WTC11 (cell line): Measurements from ENCODE around the gene SLC9A4. TPM values are rescaled to one million over a fixed set of nuclear protein-coding genes. Genes with fewer than 3 reads are reported as not detected.

Experiments
- ARID4B ChIP-seq: sonication (generic); formaldehyde crosslinking; IDR thresholded peaks from 2 replicates; pipeline ENCODE4 v1.8.0; 2023; ENCODE audit warnings: missing genetic modification reagents, mild to moderate bottlenecking, borderline replicate concordance
- microRNA-seq: library from miRNA; unstranded; fragments of <30 nt; microRNA quantifications from one replicate; pipeline ENCODE4 v1.2.0, GENCODE V29; 2022; ENCODE audit warnings: borderline number of aligned reads
- total RNA-seq: library from RNA; stranded (reverse); gene quantifications from 3 replicates; pipeline ENCODE4 v1.2.3, GENCODE V29; 2021

SLC9A4 gene
- total RNA-seq, 1 experiment from 2014 or later: 0.11 TPM

DNA sequence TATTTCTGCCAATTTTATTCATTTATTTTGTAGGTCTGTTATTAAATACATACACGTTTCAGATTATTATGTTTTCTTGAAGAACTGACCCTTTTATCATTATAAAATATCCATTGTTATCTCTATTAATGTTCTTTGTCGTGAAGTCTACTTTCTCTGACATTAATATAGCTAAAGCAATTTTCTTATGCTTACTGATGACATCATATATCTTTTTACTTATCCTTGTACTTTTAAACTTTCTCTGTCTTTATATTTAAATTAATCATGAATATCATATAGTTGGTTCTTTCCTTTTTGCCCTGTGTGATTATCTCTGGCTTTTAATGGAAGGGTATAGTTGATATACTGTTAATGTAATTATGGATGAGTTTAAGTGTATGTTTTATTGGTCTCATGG, 109.8 kb downstream of the SLC9A4 start (continued):
- TF ChIP-seq ARID4B (CRISPR knock-in tag): no peak

Small RNA genes within 50 kb of the gene (microRNA-seq; reads per million reads assigned to microRNA genes)
- gene MIR4772: not detected

Other genes with a start within 250 kb of the SLC9A4 start
- gene IL1RL1, start 161.7 kb upstream of the SLC9A4 start, total RNA-seq: 0.05 TPM in 1 of 3 replicates, not detected in the others
- 0.25 to 0.46 TPM in 2 of 3 replicates, not detected in the other for gene IL18R1, start 117.4 kb upstream of the SLC9A4 start, total RNA-seq
- gene IL18RAP, start 50.1 kb upstream of the SLC9A4 start, total RNA-seq: not detected in 3 replicates
- 0.07 to 0.16 TPM (median 0.11 TPM) in 3 replicates for gene SLC9A2, start 146.3 kb downstream of the SLC9A4 start, total RNA-seq